MM.1S (cell line): ENCODE results near the gene RTF1.

Source experiments
- CTCF ChIP-seq: fragments of 300-600 bp; sonication (generic); IDR thresholded peaks from 2 replicates; pipeline ENCODE4 v1.5.1; 2016; ENCODE audit warnings: antibody characterized with exemption, low read length, mixed read lengths
- EZH2 ChIP-seq: fragments of 300-600 bp; sonication (generic); optimal IDR thresholded peaks from 2 replicates; pipeline ENCODE3; 2017; ENCODE audit warnings: low read depth, mild to moderate bottlenecking, antibody characterized with exemption, low read length, mixed read lengths
- EZH2phosphoT487 ChIP-seq: fragments of 300-600 bp; sonication (generic); IDR thresholded peaks from 2 replicates; pipeline ENCODE4 v1.6.1; 2018; ENCODE audit warnings: antibody characterized with exemption, low read length

- TF ChIP-seq CTCF, result no peak
- no peak for TF ChIP-seq EZH2
- TF ChIP-seq EZH2phosphoT487, result no peak
Measured at GRCh38 chr15:41520636-41521035, 103.7 kb downstream of the RTF1 start.
